ENCODE measurements around the gene BCOR. TPM values are rescaled to one million over a fixed set of nuclear protein-coding genes. Genes with fewer than 3 reads are reported as not detected.

Gene BCOR
- total RNA-seq, 4 donors from 2014 or later, result 20.9 to 36.0 (median 32.5) TPM

GRCh38 chrX:40016749-40017148 is 81.0 kb downstream of the BCOR start:
- Histone ChIP-seq H3K27ac (no peak overlapping the region), H3K27me3 (no peaks in the 10 kb centered on the region), H3K36me3 (no peaks in the 10 kb centered on the region), H3K9me3 (no peaks in the 10 kb centered on the region), H3K4me1 (peaks cover 21% of the 10 kb centered on the region), H3K4me3 (no peak overlapping the region)
- WGBS, result 45% methylated on average over 2 of the region's 2 CpGs
- no peak for TF ChIP-seq POLR2AphosphoS5 (IDR thresholded peaks at IDR 0.05)
- TF ChIP-seq CTCF (IDR thresholded peaks at IDR 0.05), result no peak
- TF ChIP-seq POLR2A (IDR thresholded peaks at IDR 0.05), result no peak
- TF ChIP-seq EP300 (IDR thresholded peaks at IDR 0.05), result no peak
- no peak for DNase-seq (ENCODE audit: low spot score in 2 of 2)

GRCh38 chrX:40015693-40016092 is 82.1 kb downstream of the BCOR start:
- Histone ChIP-seq H3K27ac (no peak overlapping the region), H3K27me3 (no peaks in the 10 kb centered on the region), H3K36me3 (no peaks in the 10 kb centered on the region), H3K9me3 (no peaks in the 10 kb centered on the region), H3K4me3 (no peak overlapping the region), H3K4me1 (peaks cover 24% of the 10 kb centered on the region)
- DNase-seq (ENCODE audit: low spot score in 2 of 2), result no peak
- TF ChIP-seq CTCF (IDR thresholded peaks at IDR 0.05) (no peak), POLR2AphosphoS5 (IDR thresholded peaks at IDR 0.05) (no peak), POLR2A (IDR thresholded peaks at IDR 0.05) (no peak), EP300 (IDR thresholded peaks at IDR 0.05) (no peak)
- WGBS, result 65% methylated on average over 4 of the region's 4 CpGs

GRCh38 chrX:40013266-40014195 is 84.2 kb downstream of the BCOR start:
- no peaks in the 10 kb centered on the region for H3K36me3 ChIP-seq
- peak overlapping the region; percentile 54 for H3K4me3 ChIP-seq
- H3K4me1 ChIP-seq, result peaks cover 36% of the 10 kb centered on the region
- H3K27me3 ChIP-seq, result peaks cover 3% of the 10 kb centered on the region
- peak overlapping the region; percentile 92 for H3K27ac ChIP-seq
- WGBS, result 1% methylated on average over 30 of the region's 76 CpGs
- peak; percentile 79 to 84 for DNase-seq (ENCODE audit: low spot score in 2 of 2)
- TF ChIP-seq POLR2A (IDR thresholded peaks at IDR 0.05) (peak in 1 of 2 donors; percentile 13), EP300 (IDR thresholded peaks at IDR 0.05) (no peak)
- H3K9me3 ChIP-seq, result no peaks in the 10 kb centered on the region

GRCh38 chrX:40012868-40013265 is 84.9 kb downstream of the BCOR start:
- H3K9me3 ChIP-seq, result no peaks in the 10 kb centered on the region
- peak; percentile 78 to 79 for DNase-seq (ENCODE audit: low spot score in 2 of 2)
- peak overlapping the region; percentile 54 for H3K4me3 ChIP-seq
- 6% methylated on average over 20 of the region's 35 CpGs for WGBS
- H3K4me1 ChIP-seq, result peaks cover 40% of the 10 kb centered on the region
- no peaks in the 10 kb centered on the region for H3K36me3 ChIP-seq
- H3K27ac ChIP-seq, result peak overlapping the region; percentile 92
- TF ChIP-seq CTCF (IDR thresholded peaks at IDR 0.05) (no peak), POLR2A (IDR thresholded peaks at IDR 0.05) (no peak), POLR2AphosphoS5 (IDR thresholded peaks at IDR 0.05) (no peak), EP300 (IDR thresholded peaks at IDR 0.05) (no peak)
- peaks cover 3% of the 10 kb centered on the region for H3K27me3 ChIP-seq

- TF ChIP-seq POLR2AphosphoS5 (IDR thresholded peaks at IDR 0.05) (no peak), POLR2A (IDR thresholded peaks at IDR 0.05) (no peak), EP300 (IDR thresholded peaks at IDR 0.05) (no peak), CTCF (IDR thresholded peaks at IDR 0.05) (no peak)
- Histone ChIP-seq H3K9me3 (no peaks in the 10 kb centered on the region), H3K36me3 (no peaks in the 10 kb centered on the region), H3K4me1 (peaks cover 40% of the 10 kb centered on the region), H3K4me3 (peak overlapping the region; percentile 54), H3K27ac (peak overlapping the region; percentile 92), H3K27me3 (peaks cover 3% of the 10 kb centered on the region)
- under 1% methylated on average over 13 of the region's 60 CpGs for WGBS
- peak; percentile 69 to 71 for DNase-seq (ENCODE audit: low spot score in 2 of 2)
Observed at GRCh38 chrX:40012039-40012867, 85.5 kb downstream of the BCOR start.

Data from suprapubic skin (tissue), 4 donors.